Mucosa of gallbladder (tissue), 1 donor: ENCODE results near the gene AIM2. TPM values are rescaled to one million over a fixed set of nuclear protein-coding genes. Genes with fewer than 3 reads are reported as not detected.
"Not testable (repeated sequence)": the region's sequence is repeated elsewhere in the genome, so short reads cannot be mapped to it uniquely, and the experiment has no call there.

ENCODE experiments used
- DNase-seq: peaks from one replicate; pipeline ENCODE4 v3.0.0-alpha.2; 2020; ENCODE audit warnings: low spot score
- total RNA-seq: library from RNA; stranded (reverse); gene quantifications from one replicate; pipeline ENCODE4 v1.2.1, GENCODE V29; 2021
- donor health status: DM: no; HTN: no; CAD: no.

Gene AIM2
- total RNA-seq, result 0.86 TPM

GRCh38 chr1:159076438-159077119 is at the start of gene AIM2:
Gene AIM2 (minus strand): TSS chr1:159076766. CDS start chr1:159073499, 3,267 bp downstream.
- DNase-seq, result no peak

- DNase-seq, result no peak
Measured at GRCh38 chr1:159123587-159123986, 47.0 kb upstream of the AIM2 start.

GRCh38 chr1:159122005-159122621 is 45.5 kb upstream of the AIM2 start:
- no peak for DNase-seq

GRCh38 chr1:159121526-159121925 is 45.0 kb upstream of the AIM2 start:
- no peak for DNase-seq

- no peak for DNase-seq
Measured at GRCh38 chr1:159120317-159120716, 43.8 kb upstream of the AIM2 start.

GRCh38 chr1:159113596-159114433 is 37.2 kb upstream of the AIM2 start:
- DNase-seq, result no peak

- DNase-seq, result not testable (repeated sequence)
Measured at GRCh38 chr1:159103021-159103420, 26.5 kb upstream of the AIM2 start.

GRCh38 chr1:159100589-159100988 is 24.0 kb upstream of the AIM2 start:
- DNase-seq, result no peak

- DNase-seq, result no peak
Measured at GRCh38 chr1:159098596-159098995, 22.0 kb upstream of the AIM2 start.

GRCh38 chr1:159092036-159092760 is 15.6 kb upstream of the AIM2 start:
- no peak for DNase-seq

- DNase-seq, result no peak
Measured at GRCh38 chr1:159091607-159092031, 15.1 kb upstream of the AIM2 start.

GRCh38 chr1:159091180-159091560 is 14.6 kb upstream of the AIM2 start:
- DNase-seq, result no peak

- no peak for DNase-seq
Measured at GRCh38 chr1:159090286-159091179, 14.0 kb upstream of the AIM2 start.

GRCh38 chr1:159089184-159089791 is 12.7 kb upstream of the AIM2 start:
- no peak for DNase-seq

GRCh38 chr1:159088546-159089183 is 12.1 kb upstream of the AIM2 start:
- DNase-seq, result no peak

GRCh38 chr1:159088050-159088449 is 11.5 kb upstream of the AIM2 start:
- no peak for DNase-seq

- DNase-seq, result no peak
Measured at GRCh38 chr1:159084867-159085266, 8.3 kb upstream of the AIM2 start.

GRCh38 chr1:159084152-159084551 is 7.6 kb upstream of the AIM2 start:
- no peak for DNase-seq

- DNase-seq, result no peak
Measured at GRCh38 chr1:159083013-159083412, 6.4 kb upstream of the AIM2 start.

GRCh38 chr1:159081626-159082025 is 5.1 kb upstream of the AIM2 start:
- no peak for DNase-seq
